ENCODE measurements around the gene OR4D5. TPM values are rescaled to one million over a fixed set of nuclear protein-coding genes. Genes with fewer than 3 reads are reported as not detected.

The OR4D5 gene
- total RNA-seq (not detected), polyA plus RNA-seq (not detected), total RNA-seq (not detected)

DNA sequence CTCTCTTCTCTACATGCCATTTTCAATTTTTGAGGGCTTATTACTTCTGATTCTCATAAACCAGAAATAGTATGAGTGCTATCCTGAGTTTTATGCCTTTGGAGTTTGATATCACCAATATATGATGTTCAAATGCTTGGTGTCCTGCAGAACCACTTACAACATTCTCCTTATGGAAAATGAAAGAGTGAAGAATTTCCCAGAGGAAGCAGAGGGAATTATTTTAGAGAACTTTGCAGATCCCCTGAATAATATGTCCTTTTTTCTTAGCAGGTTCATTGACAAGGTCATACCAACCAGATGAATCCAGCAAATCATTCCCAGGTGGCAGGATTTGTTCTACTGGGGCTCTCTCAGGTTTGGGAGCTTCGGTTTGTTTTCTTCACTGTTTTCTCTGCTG lies at the start of gene OR4D5:
Gene OR4D5 (plus strand): TSS at position 301 of the 400 bp plus-strand sequence. CDS start 0 bp downstream, at position 301.
- DNase-seq (no peak), ATAC-seq (no peak)
- Histone ChIP-seq H3K27ac (ENCODE audit: low read depth, low read length) (no peak within 1 kb of the TSS), H3K4me1 (ENCODE audit: control insufficient read depth in 2 of 2, insufficient read depth in 2 of 2, low read length in 2 of 2) (no peaks in the 10 kb centered on the region), H3K36me3 (ENCODE audit: control insufficient read depth in 2 of 3, insufficient read depth in 3 of 3, low read length in 3 of 3) (no peaks in the 10 kb centered on the region), H3K4me3 (ENCODE audit: low read length) (no peak within 1 kb of the TSS), H3K27me3 (ENCODE audit: control insufficient read depth in 2 of 2, insufficient read depth in 2 of 2, low read length in 2 of 2) (no peaks in the 10 kb centered on the region), H3K9me3 (ENCODE audit: control insufficient read depth in 2 of 3, low read length in 3 of 3) (no peaks in the 10 kb centered on the region)
- ChIA-PET POLR2A (no interaction called here), CTCF (no interaction called here)
- no peak within 1 kb of the TSS for H3K4me3 Mint-ChIP-seq
- H3K9me3 Mint-ChIP-seq = peaks cover 0 to 5% (median 2%) of the 10 kb centered on the region in 11 donors
- H3K36me3 Mint-ChIP-seq = no peaks in the 10 kb centered on the region
- H3K4me1 Mint-ChIP-seq = no peaks in the 10 kb centered on the region
- peaks cover 2 to 13% (median 5%) of the 10 kb centered on the region in 5 donors for H3K27me3 Mint-ChIP-seq
- no peak within 1 kb of the TSS for H3K27ac Mint-ChIP-seq
- intact Hi-C loops (cut with micrococcal nuclease) = no loop called here

DNA sequence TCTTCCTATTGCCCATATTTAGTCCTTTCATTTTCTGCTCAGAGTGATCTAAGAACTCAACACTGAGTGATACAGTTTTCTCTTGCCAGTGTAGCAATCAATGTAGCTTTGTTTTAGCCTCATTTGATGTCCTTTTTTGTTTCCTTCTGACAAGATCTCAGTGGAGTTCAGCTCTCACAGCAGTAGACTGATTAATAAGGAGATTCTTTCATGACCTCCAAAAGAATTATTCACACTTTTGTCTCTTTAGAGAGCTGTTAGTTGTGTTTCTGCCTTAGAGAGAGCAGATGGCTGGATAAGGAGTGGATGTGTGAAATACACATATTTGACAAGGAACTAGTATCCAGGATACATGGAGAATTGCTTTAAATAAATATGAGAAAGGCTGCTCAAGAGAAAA lies 47.4 kb upstream of the OR4D5 start:
- no peaks in the 10 kb centered on the region for H3K27me3 ChIP-seq (ENCODE audit: control insufficient read depth in 2 of 2, insufficient read depth in 2 of 2, low read length in 2 of 2)
- H3K36me3 ChIP-seq (ENCODE audit: control insufficient read depth in 2 of 3, insufficient read depth in 3 of 3, low read length in 3 of 3) = no peaks in the 10 kb centered on the region
- CTCF ChIA-PET = no interaction called here
- H3K9me3 ChIP-seq (ENCODE audit: control insufficient read depth in 2 of 3, low read length in 3 of 3) = no peaks in the 10 kb centered on the region
- no peaks in the 10 kb centered on the region for H3K4me1 ChIP-seq (ENCODE audit: control insufficient read depth in 2 of 2, insufficient read depth in 2 of 2, low read length in 2 of 2)
- POLR2A ChIA-PET = no interaction called here
- H3K27ac ChIP-seq (ENCODE audit: low read depth, low read length) = no peak overlapping the region
- H3K4me3 ChIP-seq (ENCODE audit: low read length) = no peak overlapping the region
- no peak for DNase-seq
- Mint-ChIP-seq H3K4me3 (no peak overlapping the region), H3K9me3 (peaks cover 0 to 1% (median 0%) of the 10 kb centered on the region in 11 donors), H3K27ac (no peak overlapping the region), H3K4me1 (peaks cover 0 to 2% (median 0%) of the 10 kb centered on the region in 7 donors), H3K36me3 (no peaks in the 10 kb centered on the region), H3K27me3 (peaks cover 4 to 22% (median 8%) of the 10 kb centered on the region in 5 donors)
- ATAC-seq = no peak
- intact Hi-C loops (cut with micrococcal nuclease) = no loop called here

DNA sequence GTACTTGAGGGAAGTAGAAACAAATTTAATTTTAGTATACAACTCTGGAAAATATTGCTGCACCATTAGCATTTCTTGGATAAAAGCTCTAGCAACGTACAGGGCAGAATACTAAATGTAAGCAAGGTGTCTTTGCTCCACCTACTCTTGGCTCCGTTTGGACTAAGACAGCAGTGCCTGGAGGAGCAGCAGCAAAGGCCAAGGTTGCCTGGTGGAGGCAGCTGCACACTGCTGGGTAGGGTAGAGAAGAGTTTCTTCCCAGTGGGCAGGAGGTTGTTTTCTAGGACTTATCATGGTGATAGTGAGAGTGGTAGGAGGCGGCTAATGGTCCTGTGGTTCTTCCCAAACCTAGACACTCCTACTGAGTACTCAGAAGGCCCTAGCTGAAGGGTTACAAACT lies 39.6 kb upstream of the OR4D5 start:
- no peak overlapping the region for H3K27ac Mint-ChIP-seq
- Histone ChIP-seq H3K27me3 (ENCODE audit: control insufficient read depth in 2 of 2, insufficient read depth in 2 of 2, low read length in 2 of 2) (no peaks in the 10 kb centered on the region), H3K4me3 (ENCODE audit: low read length) (no peak overlapping the region), H3K27ac (ENCODE audit: low read depth, low read length) (no peak overlapping the region), H3K9me3 (ENCODE audit: control insufficient read depth in 2 of 3, low read length in 3 of 3) (no peaks in the 10 kb centered on the region), H3K36me3 (ENCODE audit: control insufficient read depth in 2 of 3, insufficient read depth in 3 of 3, low read length in 3 of 3) (no peaks in the 10 kb centered on the region), H3K4me1 (ENCODE audit: control insufficient read depth in 2 of 2, insufficient read depth in 2 of 2, low read length in 2 of 2) (no peaks in the 10 kb centered on the region)
- no peaks in the 10 kb centered on the region for H3K36me3 Mint-ChIP-seq
- peaks cover 4 to 13% (median 6%) of the 10 kb centered on the region in 5 donors for H3K27me3 Mint-ChIP-seq
- peaks cover 0 to 5% (median 0%) of the 10 kb centered on the region in 7 donors for H3K4me1 Mint-ChIP-seq
- ATAC-seq (no peak), DNase-seq (no peak)
- no peaks in the 10 kb centered on the region for H3K9me3 Mint-ChIP-seq
- no peak overlapping the region for H3K4me3 Mint-ChIP-seq
- CTCF ChIA-PET = no interaction called here
- POLR2A ChIA-PET = no interaction called here
- intact Hi-C loops (cut with micrococcal nuclease) = no loop called here

DNA sequence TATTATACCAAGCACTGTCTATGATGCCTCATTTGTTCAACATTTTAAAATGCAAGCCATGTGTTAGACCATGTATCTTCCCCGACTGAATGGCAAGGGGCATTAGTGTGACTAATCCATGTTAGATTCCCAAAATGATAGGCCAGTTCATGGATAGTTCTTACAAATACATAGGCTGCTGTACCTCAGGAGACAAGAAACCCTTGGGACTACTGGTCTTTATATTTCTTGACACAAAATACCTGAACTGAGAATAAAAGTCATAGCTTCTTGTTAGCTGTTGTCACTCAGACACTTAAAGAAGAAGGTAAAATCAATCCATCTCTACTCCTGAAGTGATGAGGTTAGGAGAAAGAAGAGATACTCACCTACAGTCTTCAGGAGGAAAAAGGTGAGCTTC lies 37.5 kb upstream of the OR4D5 start, which contains the start of gene OR8D4:
Gene OR8D4 (plus strand): TSS at position 301 of the 400 bp plus-strand sequence. CDS start 4,265 bp downstream, outside the sequence.
- H3K9me3 Mint-ChIP-seq = no peaks in the 10 kb centered on the region
- no peak within 1 kb of the TSS for H3K27ac Mint-ChIP-seq
- no peaks in the 10 kb centered on the region for H3K9me3 ChIP-seq (ENCODE audit: control insufficient read depth in 2 of 3, low read length in 3 of 3)
- H3K27ac ChIP-seq (ENCODE audit: low read depth, low read length) = no peak within 1 kb of the TSS
- POLR2A ChIA-PET = no interaction called here
- H3K4me3 Mint-ChIP-seq = no peak within 1 kb of the TSS
- peaks cover 0 to 5% (median 0%) of the 10 kb centered on the region in 7 donors for H3K4me1 Mint-ChIP-seq
- no peaks in the 10 kb centered on the region for H3K4me1 ChIP-seq (ENCODE audit: control insufficient read depth in 2 of 2, insufficient read depth in 2 of 2, low read length in 2 of 2)
- intact Hi-C loops (cut with micrococcal nuclease) = no loop called here
- no peak within 1 kb of the TSS for H3K4me3 ChIP-seq (ENCODE audit: low read length)
- no peaks in the 10 kb centered on the region for H3K27me3 ChIP-seq (ENCODE audit: control insufficient read depth in 2 of 2, insufficient read depth in 2 of 2, low read length in 2 of 2)
- H3K36me3 ChIP-seq (ENCODE audit: control insufficient read depth in 2 of 3, insufficient read depth in 3 of 3, low read length in 3 of 3) = no peaks in the 10 kb centered on the region
- ATAC-seq = no peak
- DNase-seq = no peak
- H3K36me3 Mint-ChIP-seq = no peaks in the 10 kb centered on the region
- CTCF ChIA-PET = no interaction called here
- peaks cover 0 to 12% (median 11%) of the 10 kb centered on the region in 5 donors for H3K27me3 Mint-ChIP-seq

DNA sequence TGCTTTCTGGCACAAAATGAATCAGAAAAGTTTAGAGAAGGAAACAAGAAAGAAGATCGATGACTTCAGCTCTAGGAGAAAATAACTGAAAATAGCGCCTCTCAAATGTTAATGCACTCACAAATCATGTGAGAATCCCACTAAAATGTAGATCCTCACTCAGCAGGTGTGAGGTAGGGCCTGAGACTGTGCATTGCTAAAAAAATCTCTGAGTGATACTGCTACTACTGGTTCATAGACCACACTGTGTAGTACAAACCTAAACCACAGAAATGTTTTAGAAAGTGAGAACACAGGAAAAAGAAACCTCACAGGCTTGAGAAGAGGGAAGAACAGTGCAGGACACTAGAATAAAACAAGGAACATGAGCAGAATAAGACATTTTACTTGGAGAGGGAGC lies 35.5 kb upstream of the OR4D5 start:
- intact Hi-C loops (cut with micrococcal nuclease) = no loop called here
- ATAC-seq = no peak
- POLR2A ChIA-PET = no interaction called here
- Mint-ChIP-seq H3K4me1 (peaks cover 0 to 5% (median 0%) of the 10 kb centered on the region in 7 donors), H3K4me3 (no peak overlapping the region), H3K27me3 (peaks cover 0 to 23% (median 11%) of the 10 kb centered on the region in 5 donors), H3K36me3 (no peaks in the 10 kb centered on the region), H3K27ac (no peak overlapping the region), H3K9me3 (peaks cover 0 to 3% (median 0%) of the 10 kb centered on the region in 11 donors)
- Histone ChIP-seq H3K36me3 (ENCODE audit: control insufficient read depth in 2 of 3, insufficient read depth in 3 of 3, low read length in 3 of 3) (no peaks in the 10 kb centered on the region), H3K4me3 (ENCODE audit: low read length) (no peak overlapping the region), H3K27me3 (ENCODE audit: control insufficient read depth in 2 of 2, insufficient read depth in 2 of 2, low read length in 2 of 2) (no peaks in the 10 kb centered on the region), H3K27ac (ENCODE audit: low read depth, low read length) (no peak overlapping the region), H3K9me3 (ENCODE audit: control insufficient read depth in 2 of 3, low read length in 3 of 3) (no peaks in the 10 kb centered on the region), H3K4me1 (ENCODE audit: control insufficient read depth in 2 of 2, insufficient read depth in 2 of 2, low read length in 2 of 2) (no peaks in the 10 kb centered on the region)
- no peak for DNase-seq
- CTCF ChIA-PET = no interaction called here

DNA sequence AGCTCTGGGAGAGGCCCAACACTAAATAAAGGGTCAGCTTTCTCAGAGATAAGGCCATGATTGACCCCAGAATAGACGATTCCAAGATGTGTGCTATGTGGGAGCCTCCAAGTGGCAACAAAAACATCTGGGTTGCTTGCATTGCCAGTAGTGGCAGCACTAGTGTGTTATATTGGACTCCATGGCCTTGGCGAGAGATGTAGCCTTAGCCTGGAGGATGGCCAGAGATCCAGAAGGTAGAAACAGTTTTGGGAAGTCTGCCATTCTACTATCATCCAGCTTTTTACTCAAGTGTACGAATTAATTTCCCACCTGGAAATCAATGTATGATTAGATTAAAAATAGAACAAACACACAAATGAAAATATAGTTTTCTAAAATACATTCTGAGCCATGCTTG lies 34.5 kb upstream of the OR4D5 start:
- CTCF ChIA-PET = no interaction called here
- intact Hi-C loops (cut with micrococcal nuclease) = no loop called here
- Mint-ChIP-seq H3K27me3 (peaks cover 0 to 29% (median 11%) of the 10 kb centered on the region in 5 donors), H3K27ac (no peak overlapping the region), H3K36me3 (no peaks in the 10 kb centered on the region), H3K9me3 (peaks cover 0 to 3% (median 0%) of the 10 kb centered on the region in 11 donors), H3K4me1 (peaks cover 0 to 5% (median 0%) of the 10 kb centered on the region in 7 donors), H3K4me3 (no peak overlapping the region)
- no peak for ATAC-seq
- Histone ChIP-seq H3K36me3 (ENCODE audit: control insufficient read depth in 2 of 3, insufficient read depth in 3 of 3, low read length in 3 of 3) (no peaks in the 10 kb centered on the region), H3K27ac (ENCODE audit: low read depth, low read length) (no peak overlapping the region), H3K27me3 (ENCODE audit: control insufficient read depth in 2 of 2, insufficient read depth in 2 of 2, low read length in 2 of 2) (no peaks in the 10 kb centered on the region), H3K9me3 (ENCODE audit: control insufficient read depth in 2 of 3, low read length in 3 of 3) (no peaks in the 10 kb centered on the region), H3K4me3 (ENCODE audit: low read length) (no peak overlapping the region), H3K4me1 (ENCODE audit: control insufficient read depth in 2 of 2, insufficient read depth in 2 of 2, low read length in 2 of 2) (no peaks in the 10 kb centered on the region)
- DNase-seq = no peak
- POLR2A ChIA-PET = no interaction called here

DNA sequence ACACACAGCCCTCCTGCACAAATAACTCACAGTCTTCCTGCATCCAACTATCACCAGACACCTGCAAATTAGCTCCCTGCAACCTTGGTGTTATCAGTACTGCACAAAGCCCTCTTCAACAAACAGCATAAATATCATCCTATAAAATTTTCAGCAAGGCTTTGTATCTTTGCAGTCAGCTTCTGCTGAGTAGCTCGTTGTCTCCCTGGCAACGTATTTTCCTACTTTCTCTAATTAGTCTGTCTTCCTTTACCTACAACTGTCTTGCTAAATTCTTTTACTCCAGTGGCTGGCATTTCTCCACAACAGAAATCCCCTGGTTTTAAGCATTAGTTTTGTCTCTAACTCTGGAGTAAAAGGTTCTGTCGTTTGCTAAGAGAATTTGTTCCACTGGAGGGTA lies 33.6 kb upstream of the OR4D5 start:
- intact Hi-C loops (cut with micrococcal nuclease) = no loop called here
- no peak overlapping the region for H3K4me3 Mint-ChIP-seq
- no peaks in the 10 kb centered on the region for H3K36me3 Mint-ChIP-seq
- ChIA-PET POLR2A (no interaction called here), CTCF (no interaction called here)
- no peak overlapping the region for H3K27ac Mint-ChIP-seq
- ATAC-seq (no peak), DNase-seq (no peak)
- Histone ChIP-seq H3K27me3 (ENCODE audit: control insufficient read depth in 2 of 2, insufficient read depth in 2 of 2, low read length in 2 of 2) (no peaks in the 10 kb centered on the region), H3K4me1 (ENCODE audit: control insufficient read depth in 2 of 2, insufficient read depth in 2 of 2, low read length in 2 of 2) (no peaks in the 10 kb centered on the region), H3K4me3 (ENCODE audit: low read length) (no peak overlapping the region), H3K27ac (ENCODE audit: low read depth, low read length) (no peak overlapping the region), H3K36me3 (ENCODE audit: control insufficient read depth in 2 of 3, insufficient read depth in 3 of 3, low read length in 3 of 3) (no peaks in the 10 kb centered on the region), H3K9me3 (ENCODE audit: control insufficient read depth in 2 of 3, low read length in 3 of 3) (no peaks in the 10 kb centered on the region)
- peaks cover 0 to 37% (median 11%) of the 10 kb centered on the region in 5 donors for H3K27me3 Mint-ChIP-seq
- H3K4me1 Mint-ChIP-seq = peaks cover 0 to 5% (median 0%) of the 10 kb centered on the region in 7 donors
- H3K9me3 Mint-ChIP-seq = peaks cover 0 to 3% (median 0%) of the 10 kb centered on the region in 11 donors
